ENCODE measurements around the gene CYP51A1.
"Not testable (repeated sequence)": the region's sequence is repeated elsewhere in the genome, so short reads cannot be mapped to it uniquely, and the experiment has no call there.

CYP51A1 gene

GRCh38 chr7:92134271-92135051 lies at the start of gene CYP51A1:
CYP51A1 (minus strand) TSS chr7:92134477; CDS start chr7:92134364, 113 bp downstream.
- peak; percentile 96 for DNase-seq

- DNase-seq: peak; percentile 93
These were observed 44.9 kb upstream of the CYP51A1 start, which contains the start of gene LRRD1 for GRCh38 chr7:92178928-92179924. LRRD1 (minus strand) TSS chr7:92179142; CDS start chr7:92165202, 13,940 bp downstream.

- no peak for DNase-seq
These were observed 43.1 kb upstream of the CYP51A1 start for GRCh38 chr7:92177362-92177761.

- DNase-seq: not testable (repeated sequence)
These were observed 35.3 kb upstream of the CYP51A1 start for GRCh38 chr7:92169529-92169928.

- DNase-seq: no peak
These were observed 27.0 kb upstream of the CYP51A1 start for GRCh38 chr7:92161271-92161670.

GRCh38 chr7:92158660-92159575 lies 24.6 kb upstream of the CYP51A1 start:
- no peak for DNase-seq

- no peak for DNase-seq
These were observed 22.7 kb upstream of the CYP51A1 start for GRCh38 chr7:92156990-92157389.

- no peak for DNase-seq
These were observed 20.9 kb upstream of the CYP51A1 start for GRCh38 chr7:92155108-92155739.

- no peak for DNase-seq
These were observed 16.3 kb upstream of the CYP51A1 start for GRCh38 chr7:92150450-92151017.

- no peak for DNase-seq
These were observed 15.5 kb upstream of the CYP51A1 start for GRCh38 chr7:92149736-92150239.

GRCh38 chr7:92143192-92143880 lies 9.1 kb upstream of the CYP51A1 start:
- DNase-seq: not testable (repeated sequence)

GRCh38 chr7:92142791-92143190 lies 8.5 kb upstream of the CYP51A1 start:
- not testable (repeated sequence) for DNase-seq

- DNase-seq: no peak
These were observed 6.9 kb upstream of the CYP51A1 start for GRCh38 chr7:92141161-92141560.

- DNase-seq: no peak
These were observed 3.3 kb upstream of the CYP51A1 start for GRCh38 chr7:92137557-92137956.

- no peak for DNase-seq
These were observed 994 bp upstream of the CYP51A1 start for GRCh38 chr7:92135052-92135889.

- peak; percentile 74 for DNase-seq
These were observed 473 bp downstream of the CYP51A1 start for GRCh38 chr7:92133737-92134270.

GRCh38 chr7:92133133-92133736 lies 1.0 kb downstream of the CYP51A1 start:
- DNase-seq: peak; percentile 17

- DNase-seq: no peak
These were observed 2.4 kb downstream of the CYP51A1 start for GRCh38 chr7:92131764-92132330.

- DNase-seq: no peak
These were observed 3.2 kb downstream of the CYP51A1 start for GRCh38 chr7:92131093-92131492.
